HUES64 (cell line): Measurements from ENCODE around the gene MIPEP. TPM values are rescaled to one million over a fixed set of nuclear protein-coding genes. Genes with fewer than 3 reads are reported as not detected.

Source experiments
- H3K27ac ChIP-seq: 2 replicates; pipeline ENCODE4 v1.7.0; 2013; ENCODE audit warnings: low read depth, low read length, inconsistent platforms
- H3K27me3 ChIP-seq: 2 replicates; pipeline ENCODE4 v1.6.1; 2013; ENCODE audit warnings: mild to moderate bottlenecking, low read length; ENCODE audit not compliant: insufficient read depth
- H3K36me3 ChIP-seq: 2 replicates; pipeline ENCODE4 v1.6.1; 2013; ENCODE audit warnings: mild to moderate bottlenecking, low read length; ENCODE audit not compliant: insufficient read depth
- H3K4me1 ChIP-seq: 2 replicates; pipeline ENCODE4 v1.6.1; 2013; ENCODE audit warnings: mild to moderate bottlenecking, low read length, moderate library complexity; ENCODE audit not compliant: insufficient read depth
- H3K4me3 ChIP-seq: 2 replicates; pipeline ENCODE4 v1.5.1; 2013; ENCODE audit warnings: mild to moderate bottlenecking, low read length, moderate library complexity
- H3K9ac ChIP-seq: 2 replicates; pipeline ENCODE4 v1.6.1; 2013; ENCODE audit warnings: mild to moderate bottlenecking, low read depth, low read length
- H3K9me3 ChIP-seq: 2 replicates; pipeline ENCODE4 v1.6.1; 2013; ENCODE audit warnings: low read depth, low read length; ENCODE audit not compliant: insufficient read depth
- WGBS: fragments of 150-250, 120-280 bp; methylation state at CpG from one replicate; pipeline ENCODE4 v1.1.7; 2013; ENCODE audit warnings: missing lambda C conversion rate; 5-methylcytosine and 5-hydroxymethylcytosine counted together
- polyA plus RNA-seq, 2 experiments: library from polyadenylated mRNA; stranded (reverse); fragments of 50-300 nt; gene quantifications; one replicate each; pipeline ENCODE4 v1.2.3, GENCODE V29; 2013

The MIPEP gene
- 21.8 TPM for polyA plus RNA-seq (2013, experiment 1 of 2)
- polyA plus RNA-seq (2013, experiment 2 of 2): 19.9 TPM

GRCh38 chr13:23888658-23889614, at the start of gene MIPEP:
Gene MIPEP (minus strand): TSS chr13:23889400. CDS start chr13:23889320, 80 bp downstream.
- H3K4me1 ChIP-seq: peaks cover 15% of the 10 kb centered on the region
- H3K9ac ChIP-seq: peak within 1 kb of the TSS; percentile 88
- H3K27ac ChIP-seq: peak within 1 kb of the TSS; percentile 80
- peak within 1 kb of the TSS; percentile 97 for H3K4me3 ChIP-seq
- peaks cover 11% of the 10 kb centered on the region for H3K36me3 ChIP-seq
- WGBS: under 1% methylated on average over 75 of the region's 75 CpGs
- no peaks in the 10 kb centered on the region for H3K9me3 ChIP-seq
- H3K27me3 ChIP-seq: no peaks in the 10 kb centered on the region

- H3K4me1 ChIP-seq: no peaks in the 10 kb centered on the region
- H3K9me3 ChIP-seq: no peaks in the 10 kb centered on the region
Observed at GRCh38 chr13:23934520-23934919, 45.3 kb upstream of the MIPEP start.

GRCh38 chr13:23928985-23929384, 39.8 kb upstream of the MIPEP start:
- Histone ChIP-seq H3K27ac (no peak overlapping the region), H3K9me3 (no peaks in the 10 kb centered on the region), H3K4me3 (no peak overlapping the region), H3K36me3 (no peaks in the 10 kb centered on the region), H3K9ac (no peak overlapping the region), H3K4me1 (0 out of 2 replicates have a peak, but pooled peaks cover 2% of the 10 kb centered on the region), H3K27me3 (no peaks in the 10 kb centered on the region)
- 99% methylated on average over 2 of the region's 2 CpGs for WGBS

More at GRCh38 chr13:23934520-23934919, 45.3 kb upstream of the MIPEP start:
- H3K4me3 ChIP-seq: no peak overlapping the region
- no peaks in the 10 kb centered on the region for H3K27me3 ChIP-seq
- H3K27ac ChIP-seq: no peak overlapping the region
- no peak overlapping the region for H3K9ac ChIP-seq
- H3K36me3 ChIP-seq: no peaks in the 10 kb centered on the region
- WGBS: 95% methylated on average over 1 of the region's 2 CpGs

GRCh38 chr13:23923031-23923430, 33.8 kb upstream of the MIPEP start:
- no CpG with 5 or more reads among the region's 1 CpG for whole genome bisulfite sequencing
- no peak overlapping the region for H3K4me3 ChIP-seq
- H3K4me1 ChIP-seq: peaks cover 14% of the 10 kb centered on the region
- no peak overlapping the region for H3K9ac ChIP-seq
- no peak overlapping the region for H3K27ac ChIP-seq
- H3K36me3 ChIP-seq: no peaks in the 10 kb centered on the region
- H3K27me3 ChIP-seq: no peaks in the 10 kb centered on the region
- no peaks in the 10 kb centered on the region for H3K9me3 ChIP-seq

GRCh38 chr13:23922005-23922932, 33.1 kb upstream of the MIPEP start:
- H3K27ac ChIP-seq: peak overlapping the region; percentile 15; the same call in 1 of the 2 replicates
- no peaks in the 10 kb centered on the region for H3K9me3 ChIP-seq
- H3K27me3 ChIP-seq: no peaks in the 10 kb centered on the region
- WGBS: 79% methylated on average over 5 of the region's 5 CpGs
- H3K4me3 ChIP-seq: no peak overlapping the region
- H3K9ac ChIP-seq: no peak overlapping the region
- no peaks in the 10 kb centered on the region for H3K36me3 ChIP-seq
- peaks cover 13% of the 10 kb centered on the region for H3K4me1 ChIP-seq

- Histone ChIP-seq H3K27ac (peak overlapping the region; percentile 66; the same call in 1 of the 2 replicates), H3K9me3 (no peaks in the 10 kb centered on the region)
Observed at GRCh38 chr13:23921451-23921888, 32.3 kb upstream of the MIPEP start.

GRCh38 chr13:23919006-23919405, 29.8 kb upstream of the MIPEP start:
- Histone ChIP-seq H3K4me1 (peaks cover 13% of the 10 kb centered on the region), H3K9ac (no peak overlapping the region), H3K27me3 (no peaks in the 10 kb centered on the region), H3K9me3 (no peaks in the 10 kb centered on the region), H3K36me3 (no peaks in the 10 kb centered on the region), H3K27ac (no peak overlapping the region), H3K4me3 (no peak overlapping the region)
- 100% methylated on average over 1 of the region's 1 CpG for WGBS

More at GRCh38 chr13:23921451-23921888, 32.3 kb upstream of the MIPEP start:
- 14% methylated on average over 2 of the region's 2 CpGs for WGBS
- Histone ChIP-seq H3K27me3 (no peaks in the 10 kb centered on the region), H3K9ac (no peak overlapping the region), H3K4me3 (peak overlapping the region; percentile 22; the same call in 1 of the 2 replicates), H3K4me1 (peaks cover 13% of the 10 kb centered on the region), H3K36me3 (no peaks in the 10 kb centered on the region)

- Histone ChIP-seq H3K36me3 (no peaks in the 10 kb centered on the region), H3K27me3 (no peaks in the 10 kb centered on the region), H3K4me1 (peaks cover 13% of the 10 kb centered on the region), H3K9me3 (no peaks in the 10 kb centered on the region), H3K27ac (no peak overlapping the region), H3K4me3 (no peak overlapping the region), H3K9ac (no peak overlapping the region)
- WGBS: 91% methylated on average over 2 of the region's 2 CpGs
Observed at GRCh38 chr13:23918208-23918607, 29.0 kb upstream of the MIPEP start.

GRCh38 chr13:23915308-23915707, 26.1 kb upstream of the MIPEP start:
- H3K9ac ChIP-seq: no peak overlapping the region
- H3K27ac ChIP-seq: no peak overlapping the region
- H3K36me3 ChIP-seq: no peaks in the 10 kb centered on the region
- no peaks in the 10 kb centered on the region for H3K9me3 ChIP-seq
- no peaks in the 10 kb centered on the region for H3K27me3 ChIP-seq
- H3K4me1 ChIP-seq: peaks cover 13% of the 10 kb centered on the region; the same call in 1 of the 2 replicates
- no peak overlapping the region for H3K4me3 ChIP-seq
- 88% methylated on average over 2 of the region's 3 CpGs for WGBS

GRCh38 chr13:23912469-23912868, 23.3 kb upstream of the MIPEP start:
- H3K27me3 ChIP-seq: no peaks in the 10 kb centered on the region
- H3K36me3 ChIP-seq: no peaks in the 10 kb centered on the region
- 74% methylated on average over 1 of the region's 1 CpG for WGBS
- H3K27ac ChIP-seq: no peak overlapping the region
- H3K9me3 ChIP-seq: no peaks in the 10 kb centered on the region
- H3K9ac ChIP-seq: no peak overlapping the region
- H3K4me1 ChIP-seq: peaks cover 16% of the 10 kb centered on the region; the same call in 1 of the 2 replicates
- H3K4me3 ChIP-seq: no peak overlapping the region
